SU-DHL-6 (cell line): ENCODE results near the gene STARD4.

Source experiments
- EZH2phosphoT487 ChIP-seq: fragments of 200-600 bp; sonication (generic), shearing (Covaris generic); conservative IDR thresholded peaks from 2 replicates; pipeline ENCODE4 v1.6.1; 2018; ENCODE audit warnings: mild to moderate bottlenecking, antibody characterized with exemption, low read length, moderate library complexity, mixed read lengths
- TF ChIP-seq, protein P1 (sequence below): fragments of 200-600 bp; sonication (generic); IDR thresholded peaks from one replicate; pipeline ENCODE4 v1.5.1; 2017; ENCODE audit warnings: antibody characterized with exemption, mild to moderate bottlenecking, low read length, moderate library complexity; ENCODE audit not compliant: insufficient read depth, poor library complexity, severe bottlenecking

DNA sequence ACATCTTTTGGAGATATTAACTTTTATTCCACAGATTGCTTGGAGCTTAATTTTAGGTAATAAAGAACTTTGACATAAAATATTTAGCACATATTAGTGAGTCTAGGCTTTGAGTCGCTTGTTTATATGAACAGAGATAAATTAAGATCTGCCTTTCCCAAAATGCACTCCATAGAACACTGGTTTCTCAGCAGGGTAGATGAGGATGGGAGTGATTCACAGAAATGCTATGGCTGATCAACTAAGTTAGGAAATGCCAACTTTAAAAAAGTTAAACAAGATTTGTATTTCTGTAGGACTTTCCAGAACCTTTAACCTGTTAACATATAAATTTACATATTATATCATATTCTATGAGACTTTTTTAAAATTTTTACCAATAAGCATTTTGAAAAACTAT is 65.2 kb downstream of the STARD4 start:
- TF ChIP-seq, protein P1, sequence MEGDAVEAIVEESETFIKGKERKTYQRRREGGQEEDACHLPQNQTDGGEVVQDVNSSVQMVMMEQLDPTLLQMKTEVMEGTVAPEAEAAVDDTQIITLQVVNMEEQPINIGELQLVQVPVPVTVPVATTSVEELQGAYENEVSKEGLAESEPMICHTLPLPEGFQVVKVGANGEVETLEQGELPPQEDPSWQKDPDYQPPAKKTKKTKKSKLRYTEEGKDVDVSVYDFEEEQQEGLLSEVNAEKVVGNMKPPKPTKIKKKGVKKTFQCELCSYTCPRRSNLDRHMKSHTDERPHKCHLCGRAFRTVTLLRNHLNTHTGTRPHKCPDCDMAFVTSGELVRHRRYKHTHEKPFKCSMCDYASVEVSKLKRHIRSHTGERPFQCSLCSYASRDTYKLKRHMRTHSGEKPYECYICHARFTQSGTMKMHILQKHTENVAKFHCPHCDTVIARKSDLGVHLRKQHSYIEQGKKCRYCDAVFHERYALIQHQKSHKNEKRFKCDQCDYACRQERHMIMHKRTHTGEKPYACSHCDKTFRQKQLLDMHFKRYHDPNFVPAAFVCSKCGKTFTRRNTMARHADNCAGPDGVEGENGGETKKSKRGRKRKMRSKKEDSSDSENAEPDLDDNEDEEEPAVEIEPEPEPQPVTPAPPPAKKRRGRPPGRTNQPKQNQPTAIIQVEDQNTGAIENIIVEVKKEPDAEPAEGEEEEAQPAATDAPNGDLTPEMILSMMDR, result no peak
- no peak for TF ChIP-seq EZH2phosphoT487
